HG03432 (cell line): ENCODE measurements around the gene EXOC6B.

Experiments used
- ATAC-seq: cut with Tn5 transposase; IDR thresholded peaks from one replicate; pipeline ENCODE4 v1.9.1; 2021; ENCODE audit warnings: mild to moderate bottlenecking, moderate library complexity; ENCODE audit not compliant: unreplicated experiment

Gene EXOC6B

GRCh38 chr2:72128059-72128842 lies 697.6 kb downstream of the EXOC6B start:
- no peak for ATAC-seq

GRCh38 chr2:72127401-72128058 lies 698.3 kb downstream of the EXOC6B start:
- ATAC-seq = no peak

GRCh38 chr2:72126186-72127100 lies 699.4 kb downstream of the EXOC6B start:
- no peak for ATAC-seq
